Measurements from ENCODE around the gene ESRRA.
"Not testable (repeated sequence)": the region's sequence is repeated elsewhere in the genome, so short reads cannot be mapped to it uniquely, and the experiment has no call there.

ESRRA gene

DNA sequence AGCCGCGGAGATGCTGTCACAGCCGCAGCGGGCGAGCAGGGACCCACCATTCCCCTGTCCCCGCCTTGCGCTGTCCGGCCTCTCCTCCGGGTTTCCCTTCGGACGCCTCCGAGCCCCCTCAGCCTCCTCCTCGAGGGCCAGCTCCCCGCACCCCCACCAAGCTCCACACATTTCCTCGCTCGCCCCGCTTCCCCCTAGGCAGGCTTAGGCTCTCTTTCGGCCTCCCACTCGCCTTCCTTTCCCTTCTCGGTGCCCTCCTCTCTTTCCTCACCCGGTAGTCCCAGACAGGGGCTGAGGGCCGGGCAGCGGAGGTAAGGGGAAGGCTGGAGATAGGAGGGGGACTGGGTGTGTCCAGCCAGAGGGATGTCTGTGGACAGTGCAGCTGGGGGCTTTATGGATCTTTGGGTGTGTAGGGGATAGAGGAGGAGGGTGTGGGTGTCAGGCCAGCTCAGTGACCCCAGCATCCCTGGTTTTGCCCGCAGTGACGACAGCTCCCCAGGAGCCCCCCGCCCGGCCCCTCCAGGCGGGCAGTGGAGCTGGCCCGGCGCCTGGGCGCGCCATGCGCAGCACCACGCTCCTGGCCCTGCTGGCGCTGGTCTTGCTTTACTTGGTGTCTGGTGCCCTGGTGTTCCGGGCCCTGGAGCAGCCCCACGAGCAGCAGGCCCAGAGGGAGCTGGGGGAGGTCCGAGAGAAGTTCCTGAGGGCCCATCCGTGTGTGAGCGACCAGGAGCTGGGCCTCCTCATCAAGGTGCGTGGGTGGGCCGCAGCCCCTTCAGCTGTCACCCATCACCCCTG is 12.7 kb upstream of the ESRRA start:
- no peak for DNase-seq

DNA sequence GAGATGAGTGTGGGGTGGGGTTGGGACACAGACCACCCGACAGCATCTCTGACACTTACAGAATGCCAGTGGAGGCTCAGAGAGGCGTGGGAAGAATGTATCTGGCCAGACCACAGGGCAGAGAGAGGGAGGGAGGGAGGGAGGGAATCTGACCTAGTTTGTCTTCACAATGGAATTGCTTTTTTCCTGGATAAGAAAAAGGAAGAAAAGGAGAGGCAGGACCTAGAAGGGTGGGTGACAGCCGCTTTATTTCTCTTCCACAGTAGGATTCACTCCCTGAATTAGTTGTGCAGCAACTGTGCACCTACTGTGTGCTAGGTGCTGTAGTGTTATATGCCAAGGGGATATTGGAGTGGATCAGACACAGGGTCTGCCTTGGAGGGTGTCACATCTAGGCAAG is 10.6 kb upstream of the ESRRA start:
- DNase-seq: no peak

DNA sequence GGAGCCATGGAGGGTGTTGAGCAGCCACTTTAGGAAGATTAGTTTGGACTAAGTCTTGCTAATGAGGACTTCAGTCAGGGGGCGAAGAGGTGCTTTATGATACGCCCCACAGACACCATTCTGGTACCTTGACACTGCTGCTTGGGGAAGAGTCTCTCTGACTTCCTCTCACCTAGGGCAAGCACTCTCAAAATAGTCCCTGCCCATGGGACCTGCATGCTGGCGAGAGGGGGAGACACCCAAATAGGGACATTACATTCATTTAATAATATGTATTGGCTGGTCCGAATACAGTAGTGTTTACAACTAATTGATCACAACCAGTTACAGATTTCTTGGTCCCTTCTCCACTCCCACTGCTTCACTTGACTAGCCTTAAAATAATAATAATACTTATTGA is 9.6 kb upstream of the ESRRA start:
- DNase-seq: no peak

DNA sequence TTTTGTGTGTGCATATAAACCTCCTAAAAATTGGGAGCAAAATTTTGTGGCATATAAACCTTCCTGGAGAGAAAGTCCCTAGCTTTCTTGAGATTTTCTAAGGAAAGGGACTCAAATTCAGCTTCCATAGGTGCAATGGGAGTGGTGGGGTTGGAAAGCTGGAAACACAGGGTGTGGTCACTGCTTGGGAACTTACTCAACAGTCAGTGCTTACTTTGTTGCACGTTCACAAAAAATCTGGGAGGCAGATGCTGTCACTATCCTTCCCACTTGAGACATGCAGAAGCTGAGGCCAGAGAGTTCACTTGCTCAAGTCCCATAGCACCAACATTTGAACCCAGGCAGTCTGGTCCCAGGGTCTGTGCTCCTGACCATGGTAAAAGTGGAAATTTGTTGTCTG is 9.1 kb upstream of the ESRRA start:
- no peak for DNase-seq

DNA sequence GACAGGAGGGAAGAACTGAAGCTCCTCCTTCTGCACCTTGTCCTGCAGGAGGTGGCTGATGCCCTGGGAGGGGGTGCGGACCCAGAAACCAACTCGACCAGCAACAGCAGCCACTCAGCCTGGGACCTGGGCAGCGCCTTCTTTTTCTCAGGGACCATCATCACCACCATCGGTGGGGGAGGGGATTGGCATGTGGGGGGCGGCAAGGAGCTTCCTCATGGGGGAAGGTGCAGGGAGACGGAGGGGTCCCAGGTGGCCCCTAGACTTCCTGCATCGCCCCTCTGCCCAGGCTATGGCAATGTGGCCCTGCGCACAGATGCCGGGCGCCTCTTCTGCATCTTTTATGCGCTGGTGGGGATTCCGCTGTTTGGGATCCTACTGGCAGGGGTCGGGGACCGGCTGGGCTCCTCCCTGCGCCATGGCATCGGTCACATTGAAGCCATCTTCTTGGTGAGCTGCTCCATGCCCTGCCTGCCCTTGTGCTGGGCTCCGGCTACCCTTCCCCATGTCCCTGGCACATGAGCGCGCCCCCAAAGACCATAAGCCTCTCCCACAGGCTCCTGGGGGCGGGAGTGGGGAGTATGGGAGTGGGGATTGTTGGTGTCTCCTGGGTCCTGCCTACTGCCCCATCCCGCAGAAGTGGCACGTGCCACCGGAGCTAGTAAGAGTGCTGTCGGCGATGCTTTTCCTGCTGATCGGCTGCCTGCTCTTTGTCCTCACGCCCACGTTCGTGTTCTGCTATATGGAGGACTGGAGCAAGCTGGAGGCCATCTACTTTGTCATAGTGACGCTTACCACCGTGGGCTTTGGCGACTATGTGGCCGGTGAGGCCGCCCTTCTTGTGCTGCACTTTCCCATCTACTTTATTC is 8.3 kb upstream of the ESRRA start:
- no peak for DNase-seq

DNA sequence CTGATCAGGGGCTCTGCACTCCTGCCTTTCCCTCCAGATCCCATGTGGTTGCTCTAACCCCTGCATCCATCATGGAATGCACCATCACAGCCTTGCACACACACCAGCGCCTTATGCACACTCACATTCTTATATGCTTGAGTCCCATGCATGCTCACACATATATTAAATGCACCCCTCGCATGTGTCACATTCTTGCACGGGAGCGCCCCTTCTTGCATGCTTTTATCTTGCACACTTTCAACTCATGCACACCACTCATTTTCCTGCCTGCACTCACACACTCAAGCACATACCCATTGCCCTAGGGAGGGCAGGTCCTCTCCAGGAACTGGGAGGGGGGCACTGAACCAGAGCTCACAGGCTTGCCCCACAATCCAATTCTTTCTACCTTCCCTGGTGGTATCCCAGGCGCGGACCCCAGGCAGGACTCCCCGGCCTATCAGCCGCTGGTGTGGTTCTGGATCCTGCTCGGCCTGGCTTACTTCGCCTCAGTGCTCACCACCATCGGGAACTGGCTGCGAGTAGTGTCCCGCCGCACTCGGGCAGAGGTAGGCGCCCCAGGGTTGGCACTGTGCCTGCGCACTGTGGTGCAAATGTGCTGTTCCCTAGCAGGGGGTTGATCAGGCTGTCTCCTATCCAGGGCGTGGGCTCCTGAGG is 7.5 kb upstream of the ESRRA start:
- DNase-seq: no peak

DNA sequence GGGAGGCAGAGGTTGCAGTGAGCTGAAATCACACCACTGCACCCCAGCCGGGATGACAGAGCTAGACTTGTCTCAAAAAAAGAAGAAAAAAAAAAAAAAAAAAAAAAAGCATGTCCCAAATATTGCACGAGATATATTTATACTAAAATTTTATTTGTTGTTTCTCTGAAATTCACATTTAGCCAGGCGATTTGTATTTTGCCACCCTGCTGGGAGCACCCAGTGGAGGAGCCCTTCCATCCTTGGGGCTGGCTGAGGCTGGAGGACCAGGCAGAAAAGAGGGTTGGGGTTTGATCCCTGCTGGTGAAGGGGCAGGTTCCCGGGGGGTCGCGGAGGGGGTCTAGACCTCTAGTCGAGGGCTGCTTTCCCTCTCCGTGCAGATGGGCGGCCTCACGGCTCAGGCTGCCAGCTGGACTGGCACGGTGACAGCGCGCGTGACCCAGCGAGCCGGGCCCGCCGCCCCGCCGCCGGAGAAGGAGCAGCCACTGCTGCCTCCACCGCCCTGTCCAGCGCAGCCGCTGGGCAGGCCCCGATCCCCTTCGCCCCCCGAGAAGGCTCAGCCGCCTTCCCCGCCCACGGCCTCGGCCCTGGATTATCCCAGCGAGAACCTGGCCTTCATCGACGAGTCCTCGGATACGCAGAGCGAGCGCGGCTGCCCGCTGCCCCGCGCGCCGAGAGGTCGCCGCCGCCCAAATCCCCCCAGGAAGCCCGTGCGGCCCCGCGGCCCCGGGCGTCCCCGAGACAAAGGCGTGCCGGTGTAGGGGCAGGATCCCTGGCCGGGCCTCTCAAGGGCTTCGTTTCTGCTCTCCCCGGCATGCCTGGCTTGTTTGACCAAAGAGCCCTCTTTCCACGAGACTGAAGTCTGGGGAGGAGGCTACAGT is 6.1 kb upstream of the ESRRA start:
- no peak for DNase-seq

DNA sequence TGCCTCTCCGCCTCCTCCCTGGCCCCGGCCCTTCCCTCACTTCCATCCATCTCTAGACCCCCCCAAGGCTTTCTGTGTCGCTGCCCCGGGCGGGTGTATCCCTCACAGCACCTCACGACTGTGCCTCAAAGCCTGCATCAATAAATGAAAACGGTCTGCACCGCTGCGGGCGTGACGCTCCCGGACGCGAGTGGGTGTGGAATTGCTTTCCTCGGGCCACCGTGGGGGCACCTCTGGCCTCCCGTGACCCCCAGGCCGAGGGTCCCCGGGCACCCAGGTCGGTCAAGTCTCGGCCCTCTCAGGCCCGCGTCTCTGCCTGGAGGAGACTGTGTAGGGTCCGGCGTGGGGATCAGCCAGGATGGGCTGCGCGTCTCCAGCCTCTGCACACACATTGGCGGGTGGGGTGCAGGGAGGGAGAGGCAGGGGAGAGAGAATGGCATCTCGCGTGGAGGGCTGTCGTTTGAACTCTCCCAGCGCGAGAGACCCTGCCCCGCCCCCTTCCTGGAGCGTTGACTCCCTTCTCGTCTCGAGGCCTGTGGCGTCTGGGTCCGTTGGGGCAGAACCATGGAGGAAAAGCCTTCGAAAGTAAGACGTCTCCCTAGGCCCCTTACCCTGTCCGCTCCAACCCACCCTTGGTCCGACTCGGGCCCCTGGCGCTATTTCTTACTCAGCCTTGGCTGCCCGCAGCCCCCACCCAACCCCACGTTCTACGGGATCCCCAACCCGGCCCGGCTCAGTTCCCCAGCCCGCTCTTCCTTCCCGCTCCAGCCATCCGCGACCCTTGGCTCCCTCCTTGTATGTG is 5.3 kb upstream of the ESRRA start, which contains the start of gene CATSPERZ:
TSS of gene CATSPERZ (plus strand) at position 512 of the 802 bp plus-strand sequence. CDS start at position 565, 53 bp downstream.
- DNase-seq: no peak

DNA sequence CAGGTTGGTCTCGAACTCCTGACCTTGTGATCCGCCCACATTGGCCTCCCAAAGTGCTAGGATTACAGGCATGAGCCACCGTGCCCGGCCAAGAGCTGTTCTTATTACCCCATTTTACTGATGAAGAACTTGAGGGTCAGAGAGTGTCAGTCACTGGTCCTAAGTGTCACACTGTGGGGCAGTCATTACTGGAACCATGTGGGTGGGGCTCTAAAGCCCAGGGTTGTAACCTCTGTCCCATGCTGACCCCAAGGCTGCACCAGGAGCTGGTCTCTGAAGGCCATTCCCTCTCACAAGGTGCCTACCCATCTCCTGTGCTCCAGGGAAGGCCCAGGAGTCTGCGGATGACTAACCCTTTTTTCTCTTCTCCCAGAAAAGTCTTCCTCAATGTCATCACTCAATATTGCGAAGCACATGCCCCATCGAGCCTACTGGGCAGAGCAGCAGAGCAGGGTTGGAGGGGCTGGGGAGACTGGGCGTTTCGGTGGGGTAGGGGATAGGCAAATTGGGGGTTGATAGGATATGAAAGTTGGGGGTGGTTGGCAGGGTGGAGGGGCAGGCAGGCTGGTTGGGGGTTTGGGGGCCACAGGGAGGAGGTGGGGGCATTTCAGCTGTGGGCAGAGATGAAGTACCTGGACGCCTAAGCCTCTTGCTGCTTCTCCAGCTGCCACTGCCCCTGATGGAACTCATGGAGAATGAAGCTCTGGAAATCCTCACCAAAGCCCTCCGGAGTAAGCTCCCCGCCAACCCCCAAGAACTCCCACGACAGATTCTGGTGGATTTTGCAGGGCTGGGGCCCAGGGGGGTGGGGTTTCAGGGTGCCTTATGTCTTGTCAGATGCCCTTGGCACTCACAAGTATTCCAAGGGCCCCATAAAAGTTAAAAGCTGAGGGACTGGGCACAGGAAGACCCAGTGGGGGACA is 2.0 kb upstream of the ESRRA start:
- DNase-seq: no peak

DNA sequence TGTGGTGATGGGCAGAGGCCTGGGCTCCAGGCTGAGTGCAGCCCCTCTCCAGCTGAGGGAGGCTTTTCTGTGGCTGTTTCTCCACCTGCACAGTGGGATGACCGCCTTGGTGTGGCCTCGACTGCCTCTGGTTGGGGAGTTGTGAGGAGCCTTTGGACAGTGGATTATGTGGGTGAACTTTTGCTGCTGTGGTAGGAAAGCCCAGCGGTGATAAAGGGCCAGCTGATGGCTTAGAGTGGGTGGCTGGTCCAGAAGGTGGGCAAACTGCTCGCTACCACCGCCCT is 1.4 kb upstream of the ESRRA start:
- no peak for DNase-seq

DNA sequence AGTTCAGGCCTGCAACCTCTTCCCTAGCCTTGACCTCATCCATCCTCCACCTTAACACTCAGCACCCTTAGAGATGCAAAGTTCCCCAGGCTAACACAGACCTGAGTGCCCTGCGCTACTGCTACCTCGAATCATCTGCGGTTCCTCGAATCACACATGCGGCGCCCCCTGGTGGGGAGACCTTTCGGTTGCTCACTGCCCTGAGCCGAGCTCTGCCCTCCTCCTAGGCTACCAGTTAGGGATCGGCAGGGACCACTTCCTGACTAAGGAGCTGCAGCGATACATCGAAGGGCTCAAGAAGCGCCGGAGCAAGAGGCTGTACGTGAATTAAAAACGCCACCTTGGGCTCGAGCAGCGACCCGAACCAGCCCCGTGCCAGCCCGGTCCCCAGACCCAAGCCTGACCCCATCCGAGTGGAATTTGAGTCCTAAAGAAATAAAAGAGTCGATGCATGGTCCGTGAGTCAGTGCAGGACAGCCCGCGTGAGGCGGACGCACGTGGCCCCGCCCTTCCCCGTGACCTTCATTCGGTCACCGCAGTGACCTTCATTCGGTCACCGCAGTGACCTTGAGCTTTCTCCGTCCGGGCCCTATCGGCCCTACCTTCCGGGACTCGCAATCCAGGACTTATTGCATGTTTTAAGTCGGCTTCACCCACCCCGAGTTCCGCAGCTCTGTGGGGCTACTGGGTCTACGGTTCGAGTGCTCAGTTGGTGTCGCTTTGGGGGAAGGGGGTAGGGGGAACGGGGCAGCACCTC is 830 bp upstream of the ESRRA start:
- peak; percentile 90 for DNase-seq

DNA sequence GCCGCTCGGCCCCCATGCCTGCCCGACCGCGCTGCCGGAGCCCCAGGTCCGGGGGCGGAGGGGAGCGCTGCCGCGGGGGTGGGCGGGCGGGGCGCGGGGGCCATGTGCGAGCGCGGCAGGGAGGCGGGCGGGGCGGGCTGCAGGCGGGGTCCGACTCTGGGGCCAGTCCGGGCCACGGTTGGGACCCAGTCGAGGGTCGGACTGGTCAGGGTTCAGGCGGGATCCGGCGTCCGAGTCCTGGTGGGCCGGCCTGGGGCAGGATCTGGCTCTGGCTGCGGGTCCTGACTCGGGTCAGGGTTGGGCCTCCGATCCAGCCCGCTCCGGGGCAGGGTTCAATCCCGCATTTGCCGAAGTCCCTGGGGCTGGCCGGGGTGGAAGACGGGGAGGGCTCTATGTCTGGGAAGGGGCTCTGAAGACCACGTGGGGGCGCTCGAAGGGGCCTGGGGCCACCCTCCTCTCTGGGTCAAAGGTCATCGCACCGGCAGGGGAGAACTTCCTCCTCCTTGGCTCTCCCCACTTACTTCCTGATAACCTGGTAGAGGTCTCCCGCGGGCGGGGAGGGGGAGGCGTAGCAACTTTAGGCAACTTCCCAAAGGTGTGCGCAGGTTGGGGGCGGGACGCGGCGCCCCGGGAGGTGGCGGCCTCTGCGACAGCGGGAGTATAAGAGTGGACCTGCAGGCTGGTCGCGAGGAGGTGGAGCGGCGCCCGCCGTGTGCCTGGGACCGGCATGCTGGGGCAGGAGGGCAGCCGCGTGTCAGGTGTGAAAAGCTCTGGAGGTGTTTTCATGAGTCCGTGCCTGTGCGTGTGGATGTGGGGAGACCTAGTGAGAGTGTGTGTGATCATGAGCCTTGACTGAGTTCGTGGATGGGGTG is 603 bp downstream of the ESRRA start:
- peak; percentile 61 for DNase-seq

DNA sequence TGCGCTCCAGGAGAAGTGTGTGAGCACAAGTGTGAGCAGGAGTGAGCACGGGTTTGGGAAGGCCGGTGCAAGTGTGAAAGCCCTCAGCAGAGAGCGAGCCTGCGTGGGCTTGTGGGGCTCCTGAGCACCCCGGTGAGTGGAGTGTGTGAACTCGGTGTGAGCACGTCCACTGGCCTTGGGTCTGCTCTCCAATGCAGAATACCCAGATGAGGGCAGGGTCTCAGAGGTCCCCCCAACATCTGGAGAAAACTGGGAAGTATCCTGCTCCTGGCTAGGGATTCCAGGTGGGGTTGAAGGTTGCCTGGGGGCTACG is 1.2 kb downstream of the ESRRA start:
- no peak for DNase-seq

DNA sequence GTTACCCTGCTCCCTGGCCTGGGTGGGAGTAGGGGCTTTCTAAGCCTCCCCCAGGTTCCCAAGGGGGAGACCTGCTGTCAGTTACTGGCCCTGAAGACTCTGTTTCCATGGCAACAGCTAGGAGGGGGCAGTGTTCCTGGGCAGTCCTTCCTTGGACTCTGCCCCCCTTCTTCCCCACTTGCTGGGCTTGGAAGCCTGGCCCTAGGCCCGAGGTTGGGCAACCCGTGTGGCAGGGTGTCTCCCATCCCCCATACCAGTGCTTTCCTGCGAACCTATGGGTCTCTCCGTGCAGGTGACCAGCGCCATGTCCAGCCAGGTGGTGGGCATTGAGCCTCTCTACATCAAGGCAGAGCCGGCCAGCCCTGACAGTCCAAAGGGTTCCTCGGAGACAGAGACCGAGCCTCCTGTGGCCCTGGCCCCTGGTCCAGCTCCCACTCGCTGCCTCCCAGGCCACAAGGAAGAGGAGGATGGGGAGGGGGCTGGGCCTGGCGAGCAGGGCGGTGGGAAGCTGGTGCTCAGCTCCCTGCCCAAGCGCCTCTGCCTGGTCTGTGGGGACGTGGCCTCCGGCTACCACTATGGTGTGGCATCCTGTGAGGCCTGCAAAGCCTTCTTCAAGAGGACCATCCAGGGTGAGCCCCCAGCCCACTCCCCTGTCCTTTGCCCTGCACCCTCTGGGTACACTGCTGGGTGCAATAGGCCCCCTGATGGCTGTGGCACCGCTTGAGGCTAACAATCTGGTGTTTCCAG is 1.7 kb downstream of the ESRRA start:
- DNase-seq: no peak

DNA sequence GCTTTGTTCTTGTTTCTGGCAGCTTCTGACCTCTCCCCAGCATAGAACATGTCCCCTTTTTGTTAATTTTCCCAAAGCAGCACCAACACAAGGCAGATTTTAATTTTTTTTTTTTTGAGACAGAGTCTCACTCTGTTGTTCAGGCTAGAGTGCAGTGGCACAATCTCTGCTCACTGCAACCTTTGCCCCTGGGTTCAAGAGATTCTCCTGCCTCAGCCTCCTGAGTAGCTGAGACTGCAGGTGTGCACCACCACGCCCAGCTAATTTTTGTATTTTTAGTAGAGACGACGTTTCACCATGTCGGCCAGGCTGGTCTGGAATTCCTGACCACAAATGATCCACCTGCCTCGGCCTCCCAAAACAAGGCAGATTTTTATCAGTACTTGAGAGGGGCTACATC is 2.5 kb downstream of the ESRRA start:
- not testable (repeated sequence) for DNase-seq

DNA sequence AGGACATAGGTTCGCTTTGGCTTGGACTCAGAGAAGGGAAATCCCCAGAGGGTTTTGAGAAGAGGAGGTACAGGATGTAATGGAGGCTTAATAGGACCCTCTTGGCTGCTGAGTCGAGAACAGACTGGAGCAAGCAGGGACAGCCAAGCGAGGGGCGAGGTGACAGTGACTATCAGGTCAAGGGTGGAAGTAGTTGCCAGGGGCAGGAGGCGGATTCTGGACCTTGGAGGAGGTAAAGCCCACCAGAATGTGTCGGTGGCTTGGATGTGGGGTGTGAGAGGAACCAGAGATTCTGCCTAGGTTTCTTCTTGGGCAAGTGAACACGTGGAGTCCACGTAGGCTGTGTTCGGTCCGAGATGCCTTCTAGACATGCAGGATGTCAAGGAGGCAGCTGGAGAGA is 7.6 kb downstream of the ESRRA start:
- no peak for DNase-seq

DNA sequence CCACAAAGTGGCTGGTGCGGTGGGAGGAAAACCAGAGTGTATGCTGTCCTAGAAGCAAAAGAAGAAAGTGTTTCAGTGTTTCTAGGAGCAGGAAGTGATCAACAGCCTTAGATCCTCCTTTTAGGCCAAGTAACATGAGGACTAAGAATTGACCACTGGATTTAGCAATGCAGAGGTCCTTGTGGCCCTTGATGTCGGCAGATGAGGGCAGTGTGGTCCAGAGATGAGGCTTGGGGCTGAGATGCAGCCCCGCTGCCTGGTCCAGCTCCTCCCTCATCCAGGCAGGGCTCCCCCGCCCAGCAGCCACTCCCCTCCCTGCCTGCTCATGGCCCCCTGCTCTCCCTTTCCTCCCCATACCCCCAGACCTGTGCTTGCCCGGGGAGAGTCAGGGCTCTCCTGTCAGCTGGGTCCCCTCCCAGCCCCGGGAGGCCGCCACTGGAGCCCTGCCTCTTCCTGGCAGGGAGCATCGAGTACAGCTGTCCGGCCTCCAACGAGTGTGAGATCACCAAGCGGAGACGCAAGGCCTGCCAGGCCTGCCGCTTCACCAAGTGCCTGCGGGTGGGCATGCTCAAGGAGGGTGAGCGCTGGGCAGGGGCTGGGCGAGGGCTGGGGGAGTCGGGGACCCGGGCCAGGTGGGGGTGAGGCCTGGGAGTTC is 8.3 kb downstream of the ESRRA start:
- no peak for DNase-seq

Measured in T1000 (cell line).